Neural progenitor cell (in vitro differentiated cells): ENCODE results near the gene GNG12. TPM values are rescaled to one million over a fixed set of nuclear protein-coding genes. Genes with fewer than 3 reads are reported as not detected.

Source experiments
- DNase-seq: peaks from one replicate; pipeline ENCODE4 v3.0.0-alpha.2; 2016; ENCODE audit warnings: low spot score
- H2AFZ ChIP-seq: fragments of 200-600 bp; sonication (generic); replicated peaks from 2 replicates; pipeline ENCODE4 v1.6.1; 2016; ENCODE audit warnings: antibody characterized with exemption
- H3F3A ChIP-seq: fragments of 200-600 bp; sonication (generic); 2 replicates; pipeline ENCODE4 v1.6.1; 2016; ENCODE audit warnings: antibody characterized with exemption, low read depth
- H3K27ac ChIP-seq: fragments of 200-600 bp; sonication (generic); 2 replicates; pipeline ENCODE4 v1.5.1; 2016; ENCODE audit warnings: mild to moderate bottlenecking
- H3K27me3 ChIP-seq: fragments of 200-600 bp; sonication (generic); 2 replicates; pipeline ENCODE4 v1.6.1; 2016; ENCODE audit warnings: mild to moderate bottlenecking, moderate library complexity
- H3K36me3 ChIP-seq: fragments of 200-600 bp; sonication (generic); 2 replicates; pipeline ENCODE4 v1.5.1; 2016
- H3K4me1 ChIP-seq: fragments of 200-600 bp; sonication (generic); 2 replicates; pipeline ENCODE4 v1.6.1; 2016; ENCODE audit warnings: mixed run types
- H3K4me2 ChIP-seq: fragments of 200-600 bp; sonication (generic); 2 replicates; pipeline ENCODE4 v1.6.1; 2016
- H3K4me3 ChIP-seq: fragments of 200-600 bp; sonication (generic); 2 replicates; pipeline ENCODE4 v1.5.1; 2016
- H3K79me2 ChIP-seq: fragments of 200-600 bp; sonication (generic); 2 replicates; pipeline ENCODE4 v1.6.1; 2016; ENCODE audit warnings: low read depth
- H3K9ac ChIP-seq: fragments of 200-600 bp; sonication (generic); 2 replicates; pipeline ENCODE4 v1.6.1; 2016
- H3K9me3 ChIP-seq: fragments of 200-600 bp; sonication (generic); 2 replicates; pipeline ENCODE4 v1.5.1; 2016; ENCODE audit warnings: low read depth
- H4K20me1 ChIP-seq: fragments of 200-600 bp; sonication (generic); 2 replicates; pipeline ENCODE4 v1.6.1; 2016; ENCODE audit warnings: low read depth
- H3K27ac Mint-ChIP-seq: 3 replicates; pipeline ENCODE4 v1.8.0; 2021; ENCODE audit warnings: mixed read lengths
- H3K27me3 Mint-ChIP-seq: 2 replicates; pipeline ENCODE4 v1.8.0; 2022; ENCODE audit warnings: low read depth, mild to moderate bottlenecking, inconsistent platforms, moderate library complexity, mixed read lengths; ENCODE audit not compliant: insufficient read depth
- H3K36me3 Mint-ChIP-seq: 3 replicates; pipeline ENCODE4 v1.8.0; 2021; ENCODE audit warnings: mixed read lengths
- H3K4me1 Mint-ChIP-seq: 3 replicates; pipeline ENCODE4 v1.8.0; 2021; ENCODE audit warnings: mixed read lengths
- H3K4me3 Mint-ChIP-seq: 3 replicates; pipeline ENCODE4 v1.8.0; 2021; ENCODE audit warnings: mild to moderate bottlenecking, moderate library complexity, mixed read lengths
- H3K9me3 Mint-ChIP-seq: 3 replicates; pipeline ENCODE4 v1.8.0; 2020; ENCODE audit warnings: mixed read lengths
- CTCF ChIP-seq: fragments of 200-600 bp; sonication (generic); IDR thresholded peaks from 2 replicates; pipeline ENCODE4 v1.5.1; 2017; ENCODE audit warnings: antibody characterized with exemption, mild to moderate bottlenecking
- EZH2 ChIP-seq: fragments of 200-600 bp; sonication (generic); IDR thresholded peaks from 2 replicates; pipeline ENCODE4 v1.6.1; 2017; ENCODE audit warnings: antibody characterized with exemption, mild to moderate bottlenecking, moderate library complexity
- EZH2phosphoT487 ChIP-seq: fragments of 200-600 bp; sonication (generic); IDR thresholded peaks from 2 replicates; pipeline ENCODE4 v1.6.1; 2017; ENCODE audit warnings: antibody characterized with exemption
- total RNA-seq: library from RNA; depleted of rRNA; stranded (reverse); fragments of >200 nt; gene quantifications from 2 replicates; pipeline ENCODE4 v1.2.3, GENCODE V29; 2015; ENCODE audit warnings: low replicate concordance

GNG12 gene
- total RNA-seq, 1 donor from 2014 or later = 44.5 TPM

GRCh38 chr1:67750691-67751054 is 82.6 kb downstream of the GNG12 start:
- peaks cover 33% of the 10 kb centered on the region for H3F3A ChIP-seq
- H4K20me1 ChIP-seq = no peaks in the 10 kb centered on the region
- H3K4me3 ChIP-seq = no peak overlapping the region
- H3K79me2 ChIP-seq = no peaks in the 10 kb centered on the region
- H3K27me3 ChIP-seq = no peaks in the 10 kb centered on the region
- no peak for DNase-seq
- no peak overlapping the region for H2AFZ ChIP-seq
- H3K27ac Mint-ChIP-seq = no peak overlapping the region
- H3K4me1 ChIP-seq = peaks cover 70% of the 10 kb centered on the region
- peak overlapping the region; percentile 62 for H3K27ac ChIP-seq
- H3K9me3 Mint-ChIP-seq = no peaks in the 10 kb centered on the region
- H3K9me3 ChIP-seq = no peaks in the 10 kb centered on the region
- peaks cover 4% of the 10 kb centered on the region for H3K27me3 Mint-ChIP-seq
- peaks cover 67% of the 10 kb centered on the region for H3K4me1 Mint-ChIP-seq
- peak overlapping the region; percentile 60 for H3K4me2 ChIP-seq
- no peak overlapping the region for H3K4me3 Mint-ChIP-seq
- TF ChIP-seq EZH2 (no peak), CTCF (no peak), EZH2phosphoT487 (no peak)
- peaks cover 3% of the 10 kb centered on the region for H3K36me3 Mint-ChIP-seq
- H3K9ac ChIP-seq = no peak overlapping the region
- H3K36me3 ChIP-seq = no peaks in the 10 kb centered on the region

GRCh38 chr1:67749844-67750690 is 83.2 kb downstream of the GNG12 start:
- Histone ChIP-seq H3K9ac (no peak overlapping the region), H3K9me3 (no peaks in the 10 kb centered on the region), H3K36me3 (no peaks in the 10 kb centered on the region), H3K4me1 (peaks cover 76% of the 10 kb centered on the region), H3K27ac (peak overlapping the region; percentile 62), H3K27me3 (no peaks in the 10 kb centered on the region), H3K4me3 (no peak overlapping the region), H3K79me2 (no peaks in the 10 kb centered on the region), H4K20me1 (no peaks in the 10 kb centered on the region), H3F3A (peaks cover 34% of the 10 kb centered on the region), H3K4me2 (peak overlapping the region; percentile 60), H2AFZ (peak overlapping the region; percentile 36)
- peaks cover 67% of the 10 kb centered on the region for H3K4me1 Mint-ChIP-seq
- peaks cover 4% of the 10 kb centered on the region for H3K27me3 Mint-ChIP-seq
- H3K4me3 Mint-ChIP-seq = peak overlapping the region; percentile 13
- no peak for TF ChIP-seq EZH2phosphoT487
- no peaks in the 10 kb centered on the region for H3K9me3 Mint-ChIP-seq
- H3K36me3 Mint-ChIP-seq = no peaks in the 10 kb centered on the region
- peak overlapping the region; percentile 87 for H3K27ac Mint-ChIP-seq
- DNase-seq = peak; percentile 49

GRCh38 chr1:67749263-67749843 is 83.9 kb downstream of the GNG12 start:
- no peaks in the 10 kb centered on the region for H3K36me3 Mint-ChIP-seq
- peak; percentile 28 for DNase-seq
- Histone ChIP-seq H3K27me3 (no peaks in the 10 kb centered on the region), H3K79me2 (no peaks in the 10 kb centered on the region), H3K4me2 (peak overlapping the region; percentile 60), H2AFZ (no peak overlapping the region), H4K20me1 (no peaks in the 10 kb centered on the region), H3K27ac (peak overlapping the region; percentile 62), H3F3A (peaks cover 34% of the 10 kb centered on the region), H3K9me3 (no peaks in the 10 kb centered on the region), H3K4me1 (peaks cover 76% of the 10 kb centered on the region), H3K9ac (no peak overlapping the region), H3K36me3 (no peaks in the 10 kb centered on the region), H3K4me3 (no peak overlapping the region)
- H3K9me3 Mint-ChIP-seq = no peaks in the 10 kb centered on the region
- peak overlapping the region; percentile 13 for H3K4me3 Mint-ChIP-seq
- TF ChIP-seq EZH2phosphoT487 = no peak
- no peak for TF ChIP-seq CTCF
- peak overlapping the region; percentile 87 for H3K27ac Mint-ChIP-seq
- peaks cover 4% of the 10 kb centered on the region for H3K27me3 Mint-ChIP-seq
- peaks cover 66% of the 10 kb centered on the region for H3K4me1 Mint-ChIP-seq

GRCh38 chr1:67748630-67749029 is 84.6 kb downstream of the GNG12 start:
- TF ChIP-seq EZH2phosphoT487 (no peak), EZH2 (no peak), CTCF (no peak)
- H3K9me3 Mint-ChIP-seq = no peaks in the 10 kb centered on the region
- peak overlapping the region; percentile 60 for H3K4me2 ChIP-seq
- peaks cover 75% of the 10 kb centered on the region for H3K4me1 ChIP-seq
- no peaks in the 10 kb centered on the region for H3K79me2 ChIP-seq
- H3K27ac Mint-ChIP-seq = peak overlapping the region; percentile 10
- H3K27me3 Mint-ChIP-seq = no peaks in the 10 kb centered on the region
- H3K4me3 Mint-ChIP-seq = no peak overlapping the region
- H3K36me3 ChIP-seq = no peaks in the 10 kb centered on the region
- no peak overlapping the region for H3K9ac ChIP-seq
- no peaks in the 10 kb centered on the region for H4K20me1 ChIP-seq
- H3K36me3 Mint-ChIP-seq = no peaks in the 10 kb centered on the region
- no peak for DNase-seq
- H3F3A ChIP-seq = peaks cover 34% of the 10 kb centered on the region
- no peak overlapping the region for H3K4me3 ChIP-seq
- no peak overlapping the region for H3K27ac ChIP-seq
- no peaks in the 10 kb centered on the region for H3K9me3 ChIP-seq
- H2AFZ ChIP-seq = no peak overlapping the region
- no peaks in the 10 kb centered on the region for H3K27me3 ChIP-seq
- peaks cover 62% of the 10 kb centered on the region for H3K4me1 Mint-ChIP-seq
